Stimulated activated CD8-positive, alpha-beta memory T cell treated with anti-CD3 and anti-CD28 coated beads, Interleukin-12 subunit alpha, Interleukin-12 subunit beta, amount 100 ng/mL, for 1 hour (primary cell): Measurements from ENCODE around the gene MAN1C1.
A peak's percentile ranks its signal among the peaks of the same experiment; 100 is the strongest.

ENCODE experiments used
- DNase-seq: peaks from one replicate; pipeline ENCODE4 v3.0.0-alpha.2; 2020; ENCODE audit warnings: low read depth

Gene MAN1C1

DNA sequence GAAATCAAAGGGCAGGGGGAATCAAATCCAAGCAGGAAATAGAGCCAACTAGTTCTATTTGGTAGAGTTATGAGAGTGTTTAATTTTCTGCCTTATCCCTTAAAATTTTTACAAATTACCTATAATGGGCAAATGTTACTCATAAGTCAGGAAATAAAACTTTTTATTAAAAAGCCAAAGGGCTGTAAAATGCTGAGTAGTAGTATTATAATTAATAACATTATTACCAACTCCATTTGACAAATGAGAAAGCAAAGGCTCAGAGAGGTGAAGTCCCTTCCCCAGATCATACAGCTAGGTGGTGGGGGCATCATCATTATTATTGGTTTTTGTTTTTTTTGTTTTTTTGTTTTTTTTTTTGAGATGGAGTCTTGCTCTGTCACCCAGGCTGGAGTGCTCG is 186.8 kb downstream of the MAN1C1 start:
- DNase-seq = no peak

DNA sequence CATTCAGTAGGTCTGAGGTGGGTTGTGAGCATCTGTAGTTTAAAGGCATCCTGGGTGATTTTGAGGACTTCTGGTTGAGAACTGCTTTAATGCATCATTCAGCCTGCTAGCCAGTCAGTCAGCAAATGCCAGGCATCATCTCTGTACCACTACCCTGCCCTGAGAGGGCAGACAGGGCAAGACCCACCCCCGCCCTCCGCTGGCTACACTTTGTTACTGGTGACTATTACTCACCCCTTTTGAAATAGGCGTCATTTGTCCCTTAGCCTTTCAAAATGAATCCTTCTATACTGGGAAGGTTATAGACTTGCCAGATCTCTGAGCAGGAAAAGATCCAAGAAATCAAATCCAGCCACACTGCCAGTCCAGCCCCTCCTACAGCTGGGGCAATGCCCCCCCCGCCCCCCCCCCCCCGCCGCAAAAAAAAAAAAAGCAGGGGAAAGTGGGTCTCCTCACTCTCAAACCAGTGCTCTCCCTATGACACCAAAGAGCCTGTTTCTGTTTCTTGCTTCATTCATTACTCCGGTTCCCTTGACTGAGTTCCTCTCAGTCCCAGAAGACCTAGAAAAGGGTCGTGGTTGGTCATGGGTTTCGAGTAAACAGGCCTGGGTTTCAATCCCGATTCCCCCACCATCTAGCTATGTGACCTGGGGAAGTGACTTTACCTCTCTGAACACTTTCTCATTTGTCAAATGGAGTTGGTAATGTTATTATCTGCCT is 187.8 kb downstream of the MAN1C1 start:
- no peak for DNase-seq

DNA sequence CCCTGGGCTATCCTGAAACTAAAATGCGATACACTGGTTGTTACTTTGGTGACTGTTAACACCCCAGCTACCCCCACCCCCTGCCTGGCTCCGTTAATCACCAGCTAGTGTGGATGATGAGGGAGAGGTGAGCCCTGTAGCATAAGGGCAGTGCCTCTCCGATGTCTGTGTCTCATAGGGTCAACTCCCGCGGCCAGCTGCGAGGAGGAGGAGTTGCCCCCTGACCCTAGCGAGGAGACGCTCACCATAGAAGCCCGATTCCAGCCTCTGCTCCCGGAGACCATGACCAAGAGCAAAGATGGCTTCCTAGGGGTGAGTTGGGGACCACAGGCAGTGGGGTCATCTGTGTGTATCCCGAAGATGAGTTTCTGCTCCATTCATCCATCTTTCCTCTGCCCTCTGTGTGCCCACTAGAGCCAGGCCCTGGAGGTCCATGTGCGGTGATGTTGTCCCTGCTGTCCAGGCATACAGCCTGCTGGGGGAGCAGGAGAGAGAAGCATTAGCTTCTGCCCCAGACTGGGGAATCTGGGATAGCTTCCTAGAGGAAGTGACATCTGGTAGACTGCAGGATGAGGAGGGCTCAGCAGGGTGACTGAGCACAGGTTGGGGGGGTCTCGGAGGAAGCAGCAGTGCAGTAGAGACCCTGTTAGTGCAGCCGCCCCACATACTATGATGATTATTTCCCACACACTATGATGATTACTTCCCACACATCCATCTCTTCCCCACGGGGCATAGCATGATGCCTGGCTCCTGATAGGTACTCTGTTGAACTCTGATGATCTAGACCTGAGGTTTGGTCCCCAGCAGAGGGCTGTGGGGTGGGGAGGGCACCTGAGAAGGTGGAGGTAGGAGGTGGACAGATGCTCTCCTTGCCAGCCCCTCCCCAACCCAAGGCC is 188.6 kb downstream of the MAN1C1 start:
- DNase-seq = no peak

DNA sequence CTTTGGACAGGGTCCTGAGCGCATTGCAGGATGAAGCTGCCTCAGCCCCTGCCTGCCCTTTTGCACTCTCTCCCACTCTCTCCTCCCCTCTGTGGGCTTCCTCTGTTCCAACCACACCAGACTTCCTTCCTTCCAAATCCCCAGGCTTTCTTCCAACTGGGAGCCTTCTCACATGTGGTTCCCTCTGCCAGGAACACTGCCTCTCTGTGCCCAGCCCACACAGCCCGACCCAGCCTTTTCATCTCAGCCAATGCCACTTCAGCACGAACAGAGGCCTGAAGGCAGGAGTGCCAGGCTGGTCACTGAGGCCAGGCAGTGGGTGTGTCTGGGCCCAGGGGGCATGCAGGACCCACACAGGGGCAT is 189.3 kb downstream of the MAN1C1 start:
- no peak for DNase-seq

DNA sequence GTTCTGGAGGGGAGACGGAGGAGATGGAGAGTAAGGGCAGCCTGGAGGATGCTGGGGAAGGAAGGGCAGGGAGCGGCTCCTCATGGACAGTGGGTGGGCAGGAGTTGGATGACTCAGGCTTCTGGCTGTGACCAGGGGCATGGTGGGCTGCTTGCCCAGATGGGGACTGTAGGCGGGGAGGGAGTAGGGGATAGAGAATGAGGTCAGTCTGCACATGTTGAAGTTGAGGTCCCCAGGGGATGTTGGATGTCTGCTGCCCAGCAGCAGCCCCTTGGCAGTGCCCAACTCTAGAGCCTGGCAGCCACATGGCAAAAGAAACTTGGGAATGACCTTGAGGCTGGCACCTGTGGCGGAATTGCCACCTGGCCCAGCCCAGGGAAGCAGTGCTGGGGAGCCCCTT is 189.8 kb downstream of the MAN1C1 start:
- no peak for DNase-seq

DNA sequence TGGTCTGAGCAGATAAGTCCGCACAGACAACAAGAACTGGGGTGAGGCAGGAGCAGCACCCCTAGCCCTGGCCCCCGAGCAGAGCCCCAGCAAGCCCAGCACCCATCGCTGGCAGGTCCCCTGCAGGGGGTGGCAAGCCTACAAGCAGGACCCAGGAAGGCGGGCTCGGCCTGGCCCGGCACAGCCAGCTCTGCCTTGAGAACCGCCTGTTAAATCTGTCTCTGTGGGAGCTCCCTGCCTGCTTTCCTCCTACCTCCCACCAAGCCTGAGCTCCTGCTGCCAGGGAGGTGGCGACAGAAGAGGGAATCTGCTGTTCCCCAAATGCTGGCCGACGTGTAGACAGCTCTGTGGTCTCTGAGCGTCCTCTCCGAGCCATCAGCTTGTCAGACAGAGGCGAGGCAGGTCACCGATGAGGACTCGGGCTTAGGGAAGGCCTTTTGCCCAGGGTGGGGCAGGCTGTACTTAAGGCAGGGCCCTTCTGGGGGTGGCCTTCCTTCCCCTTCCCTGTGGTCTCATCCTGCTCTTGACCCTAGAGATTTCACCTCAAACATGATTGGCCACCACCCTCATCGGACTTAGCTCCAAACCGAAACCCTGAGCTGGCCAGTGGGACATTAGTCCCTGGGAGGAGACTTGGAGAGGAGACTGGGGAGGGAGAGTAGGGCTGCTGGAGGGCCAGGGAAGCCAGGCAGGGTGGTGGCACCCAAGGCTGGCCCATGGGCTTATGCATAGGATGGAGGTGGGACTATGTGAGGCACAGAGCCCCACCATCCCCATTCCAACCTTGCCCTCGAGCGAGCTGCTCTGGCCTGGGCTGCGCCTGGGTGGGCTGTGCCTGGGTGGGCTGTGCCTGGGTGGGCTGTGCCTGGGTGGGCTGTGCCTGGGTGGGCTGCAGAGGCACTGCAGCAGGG is 191.1 kb downstream of the MAN1C1 start:
- no peak for DNase-seq

DNA sequence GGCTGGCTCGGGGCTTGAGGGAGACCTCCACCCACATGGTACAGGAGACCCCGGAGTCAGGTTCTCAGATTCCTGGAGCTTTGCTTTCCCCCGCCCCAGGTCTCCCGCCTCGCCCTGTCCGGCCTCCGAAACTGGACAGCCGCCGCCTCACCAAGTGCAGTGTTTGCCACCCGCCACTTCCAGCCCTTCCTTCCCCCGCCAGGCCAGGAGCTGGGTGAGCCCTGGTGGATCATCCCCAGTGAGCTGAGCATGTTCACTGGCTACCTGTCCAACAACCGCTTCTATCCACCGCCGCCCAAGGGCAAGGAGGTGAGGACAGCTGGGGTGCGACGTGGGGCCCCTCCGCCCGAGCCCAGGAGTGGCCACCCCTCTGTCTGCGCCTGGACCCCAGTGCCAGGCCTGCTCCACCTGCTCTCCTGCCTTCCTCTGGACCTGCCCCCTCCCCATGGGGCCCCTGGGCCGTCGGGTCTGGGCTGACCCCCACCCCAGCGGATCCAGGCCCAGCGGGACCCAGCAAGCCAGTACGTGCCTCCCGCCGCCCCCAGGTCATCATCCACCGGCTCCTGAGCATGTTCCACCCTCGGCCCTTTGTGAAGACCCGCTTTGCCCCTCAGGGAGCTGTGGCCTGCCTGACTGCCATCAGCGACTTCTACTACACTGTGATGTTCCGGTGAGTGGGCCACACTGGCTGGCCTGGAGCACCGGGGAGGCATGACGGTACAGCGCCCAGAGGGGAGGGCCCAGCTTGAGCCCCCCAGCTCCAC is 192.1 kb downstream of the MAN1C1 start:
- no peak for DNase-seq

DNA sequence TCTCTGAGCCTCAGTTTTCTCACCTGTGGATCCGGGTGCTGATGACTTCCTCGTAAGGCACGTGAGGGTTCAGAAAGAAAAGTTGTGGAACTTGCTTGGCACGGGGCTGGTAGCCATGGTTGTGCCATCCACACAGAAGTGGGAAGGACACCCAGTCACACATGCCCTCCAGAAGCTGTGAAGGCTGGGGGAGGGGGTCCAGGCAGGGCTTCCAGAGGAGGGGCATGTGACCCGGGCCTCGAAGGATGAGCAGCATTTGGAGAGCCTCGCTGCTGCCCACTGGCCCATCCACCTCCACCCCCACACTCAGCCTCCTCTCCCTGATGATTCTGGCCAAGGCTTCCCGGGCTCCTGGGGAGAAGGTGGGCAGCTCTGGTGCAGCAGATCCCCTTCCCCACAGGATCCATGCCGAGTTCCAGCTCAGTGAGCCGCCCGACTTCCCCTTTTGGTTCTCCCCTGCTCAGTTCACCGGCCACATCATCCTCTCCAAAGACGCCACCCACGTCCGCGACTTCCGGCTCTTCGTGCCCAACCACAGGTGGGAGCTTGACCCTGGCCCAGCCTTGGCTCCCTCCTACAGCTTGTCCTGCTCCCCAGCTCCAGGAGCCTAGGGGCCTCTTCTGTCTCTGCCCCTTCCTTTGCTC is 192.8 kb downstream of the MAN1C1 start:
- DNase-seq = no peak

DNA sequence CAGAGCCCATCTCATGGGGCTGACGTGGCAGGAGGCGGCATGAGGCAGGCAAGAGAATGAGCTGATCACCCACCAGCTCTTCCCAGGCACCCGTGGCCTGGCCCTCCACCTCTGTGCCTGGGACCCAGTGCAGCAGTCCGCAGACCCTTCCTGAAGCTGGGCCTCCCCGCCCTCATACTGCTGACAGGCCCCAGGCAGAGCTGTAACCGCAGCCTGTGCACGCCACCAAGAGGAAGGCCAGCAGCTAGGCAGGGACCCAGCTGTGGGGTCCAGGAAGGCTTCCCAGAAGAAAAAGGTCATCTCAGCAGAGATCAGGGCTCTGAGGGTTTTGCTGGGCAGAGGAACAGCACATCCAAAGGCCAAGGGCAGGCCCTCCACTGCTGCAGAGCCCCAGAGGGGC is 193.3 kb downstream of the MAN1C1 start:
- no peak for DNase-seq

DNA sequence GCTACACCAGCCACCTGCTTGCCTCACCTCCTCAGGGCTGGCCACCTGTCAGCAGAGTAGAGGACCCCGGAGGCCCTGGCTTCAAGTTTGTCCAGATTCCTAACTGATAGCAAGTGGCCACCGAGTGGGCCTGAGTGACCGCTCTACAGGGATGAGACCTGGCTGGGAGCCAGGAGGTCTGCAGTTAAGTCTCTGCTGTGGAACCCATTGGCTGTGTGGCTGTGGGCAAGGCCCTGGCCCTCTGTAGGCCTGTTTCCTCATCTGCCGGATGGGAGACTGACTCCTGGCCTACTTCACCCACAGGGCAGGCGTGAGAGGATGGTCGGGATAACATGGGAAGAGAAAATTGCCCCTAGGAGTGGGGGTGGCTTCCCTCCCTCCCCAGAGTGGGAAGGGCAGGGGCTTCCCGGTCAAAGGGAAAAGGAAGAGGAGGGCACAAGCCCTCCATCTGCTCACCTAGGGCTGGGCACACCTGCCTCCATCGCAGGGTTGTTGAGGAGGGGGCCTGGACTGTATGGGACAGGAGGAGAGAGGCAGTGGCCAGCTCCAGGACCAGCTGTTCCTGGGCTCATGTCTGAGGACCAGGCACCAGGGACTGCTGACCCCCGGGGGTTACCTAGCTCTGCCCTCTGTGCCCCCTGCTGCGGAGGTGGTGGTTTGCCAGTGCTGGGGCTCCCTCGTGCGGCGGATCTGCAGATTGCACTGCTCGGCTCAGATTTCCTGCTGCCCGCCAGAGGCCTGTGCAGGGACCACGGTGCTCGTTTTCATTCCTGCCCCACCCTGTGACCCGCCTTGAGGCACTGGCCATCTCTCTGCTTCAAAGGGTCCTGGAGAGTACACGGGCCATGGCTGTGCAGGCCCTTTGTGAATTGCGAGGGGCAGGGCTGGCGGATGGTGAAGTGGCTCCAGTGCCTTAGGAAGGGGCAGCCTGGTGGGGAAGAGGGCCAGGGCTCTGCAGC is 194.0 kb downstream of the MAN1C1 start:
- DNase-seq = peak; percentile 66

DNA sequence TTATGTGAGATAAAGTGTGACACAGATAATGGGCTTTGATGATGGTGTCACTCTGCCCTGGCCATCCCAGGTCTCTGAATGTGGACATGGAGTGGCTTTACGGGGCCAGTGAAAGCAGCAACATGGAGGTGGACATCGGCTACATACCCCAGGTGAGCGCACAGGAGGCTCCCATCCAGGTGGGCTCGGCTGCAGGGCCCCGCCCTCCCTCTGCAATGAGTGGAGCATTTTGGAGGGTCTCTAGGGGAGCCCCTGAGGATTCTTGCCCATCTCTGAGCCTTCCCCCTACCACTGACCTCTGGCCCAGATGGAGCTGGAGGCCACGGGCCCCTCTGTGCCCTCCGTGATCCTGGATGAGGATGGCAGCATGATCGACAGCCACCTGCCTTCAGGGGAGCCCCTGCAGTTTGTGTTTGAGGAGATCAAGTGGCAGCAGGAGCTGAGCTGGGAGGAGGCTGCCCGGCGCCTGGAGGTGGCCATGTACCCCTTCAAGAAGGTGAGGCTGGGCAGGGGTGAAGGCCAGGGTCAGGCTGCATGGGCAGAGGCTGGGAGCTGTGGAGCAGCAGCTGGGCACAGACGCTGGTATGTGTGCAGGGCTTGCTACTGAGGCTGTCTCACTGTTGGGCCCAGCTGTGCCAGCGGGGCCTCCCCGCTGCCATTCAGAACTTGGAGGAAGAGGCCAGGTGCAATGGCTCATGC is 194.9 kb downstream of the MAN1C1 start:
- no peak for DNase-seq

DNA sequence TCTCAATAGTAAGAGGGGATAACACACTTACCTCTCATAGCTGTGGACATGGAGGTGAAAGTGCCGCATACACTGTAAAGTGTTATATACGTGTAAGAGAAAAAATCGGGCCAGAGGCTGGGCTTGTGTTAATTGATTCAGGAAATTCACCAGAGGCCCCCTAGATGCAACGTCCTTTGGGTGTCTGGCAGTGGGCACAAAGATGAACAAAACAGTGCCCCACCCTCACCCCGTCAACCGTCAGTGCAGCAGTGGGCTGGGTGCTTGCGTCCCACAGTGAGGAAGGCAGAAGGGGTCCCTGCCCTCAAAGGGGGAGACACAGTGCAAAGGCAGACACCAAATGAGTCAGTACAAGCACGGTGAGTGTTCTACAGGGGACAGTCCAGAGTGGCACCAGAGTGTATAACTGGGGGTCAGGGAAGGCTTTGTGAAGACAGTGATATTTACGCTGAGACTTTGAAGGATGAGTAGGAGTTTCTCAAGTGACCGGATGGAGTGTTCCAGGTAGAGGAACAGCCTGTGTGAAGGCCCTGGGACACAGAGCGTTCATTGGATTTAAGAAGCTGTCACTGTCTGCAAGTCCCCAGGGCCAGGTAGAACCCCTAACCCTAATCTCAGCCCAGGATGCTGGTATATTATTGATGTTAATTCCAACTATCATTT is 196.6 kb downstream of the MAN1C1 start:
- no peak for DNase-seq

DNA sequence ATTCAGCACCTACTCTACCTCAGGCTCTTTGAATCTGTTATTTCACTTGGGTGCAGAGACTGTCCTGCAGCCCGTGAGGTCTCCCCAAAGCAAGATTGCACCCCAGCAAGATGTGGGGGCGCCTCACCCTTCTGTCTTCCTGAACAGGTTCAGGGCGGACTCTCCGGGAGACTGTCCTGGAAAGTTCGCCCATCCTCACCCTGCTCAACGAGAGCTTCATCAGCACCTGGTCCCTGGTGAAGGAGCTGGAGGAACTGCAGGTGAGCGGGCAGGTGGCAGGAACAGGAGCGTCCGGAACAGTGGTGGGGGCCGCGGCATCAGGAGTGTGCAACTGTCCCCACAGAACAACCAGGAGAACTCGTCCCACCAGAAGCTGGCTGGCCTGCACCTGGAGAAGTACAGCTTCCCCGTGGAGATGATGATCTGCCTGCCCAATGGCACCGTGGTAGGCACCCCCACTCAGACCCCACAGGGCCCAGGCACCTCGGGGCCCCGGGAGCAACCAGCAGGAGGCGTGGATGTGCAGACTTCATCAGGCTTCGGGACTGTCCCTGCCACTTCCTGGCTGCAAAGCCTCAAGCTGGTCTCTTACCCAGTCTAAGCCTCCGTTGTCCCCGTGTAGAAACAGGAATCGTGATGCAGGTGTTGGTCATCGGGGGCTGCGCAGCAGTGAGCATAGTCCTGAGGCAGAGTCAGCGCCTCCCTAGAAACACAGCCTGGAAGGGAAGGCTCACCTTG is 197.3 kb downstream of the MAN1C1 start:
- no peak for DNase-seq

DNA sequence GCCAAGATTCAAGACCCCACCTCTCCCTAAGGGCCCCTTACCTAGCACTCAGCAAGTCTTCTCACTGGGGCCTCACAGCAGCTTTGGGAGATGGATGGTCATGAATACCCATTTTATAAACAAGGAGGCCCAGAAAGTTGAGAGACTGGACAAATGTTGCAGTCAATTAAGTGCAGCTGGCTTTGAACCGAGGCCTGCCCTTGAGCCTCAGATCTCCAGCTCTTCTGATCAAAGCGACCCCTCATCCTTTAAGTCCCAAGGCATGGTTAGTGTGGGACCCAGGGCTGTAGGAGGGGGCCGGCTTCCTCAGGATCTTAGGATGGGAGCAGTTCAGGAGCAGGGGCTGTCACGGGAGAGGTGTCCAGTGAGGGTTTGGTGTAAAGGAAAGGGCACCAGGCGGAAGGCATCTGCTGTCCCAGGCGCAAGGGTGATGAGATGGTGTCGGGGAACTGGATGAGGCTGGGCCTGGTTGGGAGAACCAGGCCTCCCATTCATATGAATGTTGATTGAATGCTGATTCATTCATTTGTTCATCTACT is 198.0 kb downstream of the MAN1C1 start:
- DNase-seq = no peak

DNA sequence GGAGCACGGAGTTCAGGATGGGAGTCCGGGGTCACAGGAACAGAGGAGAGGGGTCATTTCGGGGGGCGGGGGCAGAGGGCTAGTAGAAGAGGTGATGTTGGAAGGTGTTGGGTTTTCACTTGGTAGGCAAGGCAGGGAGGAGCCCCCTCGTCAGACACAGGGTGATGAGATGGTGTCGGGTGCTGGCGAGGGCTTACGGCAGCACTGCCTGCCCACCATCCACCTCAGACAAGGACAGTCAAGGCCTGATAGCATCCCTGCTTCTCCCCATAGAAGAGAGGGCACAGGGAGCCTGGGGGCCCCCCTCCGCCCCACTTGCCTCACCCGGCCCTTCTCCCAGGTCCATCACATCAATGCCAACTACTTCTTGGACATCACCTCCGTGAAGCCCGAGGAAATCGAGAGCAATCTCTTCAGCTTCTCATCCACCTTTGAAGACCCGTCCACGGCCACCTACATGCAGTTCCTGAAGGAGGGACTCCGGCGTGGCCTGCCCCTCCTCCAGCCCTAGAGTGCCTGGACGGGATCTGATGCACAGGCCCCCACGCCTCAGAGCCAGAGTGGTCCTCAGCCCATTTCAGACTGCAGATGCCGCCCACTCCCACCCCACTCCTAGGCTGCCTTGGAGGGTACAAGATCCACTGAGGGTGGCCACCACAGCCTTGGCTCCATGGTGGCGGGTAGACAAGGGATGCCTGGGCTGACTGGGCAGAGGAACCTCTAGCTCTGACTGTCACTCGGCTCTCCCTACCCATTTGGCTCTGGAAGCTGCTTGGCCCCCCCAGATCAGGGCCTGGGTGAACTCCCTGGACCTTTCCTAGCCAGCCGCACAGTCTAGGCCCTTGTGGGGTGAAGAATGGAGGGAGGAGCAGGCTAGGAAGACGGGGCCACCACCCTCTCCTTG is 198.9 kb downstream of the MAN1C1 start:
- no peak for DNase-seq

DNA sequence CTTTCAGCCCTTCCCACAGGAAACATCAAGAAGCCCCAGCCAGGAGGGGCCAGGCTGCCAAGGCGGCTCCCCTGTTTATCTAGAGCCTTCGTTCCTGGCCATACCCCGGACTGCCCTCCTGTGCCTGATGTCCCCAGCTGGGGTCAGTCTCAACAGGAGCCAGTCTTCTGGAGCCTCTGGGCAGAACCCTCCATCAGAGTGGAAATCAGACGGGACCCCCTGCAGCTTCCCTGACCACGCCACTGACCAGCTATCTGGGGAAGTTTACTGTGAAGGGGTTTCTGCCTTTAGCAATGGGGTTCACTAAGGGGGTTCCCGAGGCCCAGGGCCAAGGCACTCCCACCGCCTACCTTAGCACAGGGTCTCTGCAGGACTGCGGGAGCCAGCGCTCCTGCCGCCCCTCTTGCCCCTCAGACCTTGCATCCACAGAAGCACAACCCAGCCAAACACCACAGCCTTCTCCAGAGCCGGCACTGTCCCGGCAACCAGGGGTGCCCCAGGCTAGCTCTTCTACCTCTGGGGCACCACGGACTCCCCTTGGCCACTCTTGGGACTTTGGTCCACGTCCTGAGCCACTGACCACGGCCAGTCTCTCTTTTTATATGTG is 199.6 kb downstream of the MAN1C1 start:
- no peak for DNase-seq
